Activated naive CD8-positive, alpha-beta T cell treated with anti-CD3 and anti-CD28 coated beads, Interleukin-2, amount 50 U/mL, for 24 hours (primary cell): ENCODE results near the gene PMM1.

ENCODE experiments used
- ATAC-seq: fragments of 150-1000 bp; cut with Tn5 transposase; one replicate; pipeline ENCODE4 v1.10.0; 2021
- DNase-seq: peaks from one replicate; pipeline ENCODE4 v3.0.0; 2021
- H3K27ac Mint-ChIP-seq: one replicate; pipeline ENCODE4 v1.8.0; 2021; ENCODE audit warnings: mild to moderate bottlenecking, mixed read lengths
- H3K27me3 Mint-ChIP-seq: one replicate; pipeline ENCODE4 v1.8.0; 2021; ENCODE audit warnings: mixed read lengths
- H3K36me3 Mint-ChIP-seq: one replicate; pipeline ENCODE4 v1.8.0; 2021; ENCODE audit warnings: low read depth, mixed read lengths
- H3K4me1 Mint-ChIP-seq: one replicate; pipeline ENCODE4 v1.8.0; 2021; ENCODE audit warnings: mixed read lengths
- H3K4me3 Mint-ChIP-seq: one replicate; pipeline ENCODE4 v1.8.0; 2021; ENCODE audit warnings: mild to moderate bottlenecking, moderate library complexity, mixed read lengths
- H3K9me3 Mint-ChIP-seq: one replicate; pipeline ENCODE4 v1.8.0; 2021; ENCODE audit warnings: mixed read lengths

PMM1 gene

DNA sequence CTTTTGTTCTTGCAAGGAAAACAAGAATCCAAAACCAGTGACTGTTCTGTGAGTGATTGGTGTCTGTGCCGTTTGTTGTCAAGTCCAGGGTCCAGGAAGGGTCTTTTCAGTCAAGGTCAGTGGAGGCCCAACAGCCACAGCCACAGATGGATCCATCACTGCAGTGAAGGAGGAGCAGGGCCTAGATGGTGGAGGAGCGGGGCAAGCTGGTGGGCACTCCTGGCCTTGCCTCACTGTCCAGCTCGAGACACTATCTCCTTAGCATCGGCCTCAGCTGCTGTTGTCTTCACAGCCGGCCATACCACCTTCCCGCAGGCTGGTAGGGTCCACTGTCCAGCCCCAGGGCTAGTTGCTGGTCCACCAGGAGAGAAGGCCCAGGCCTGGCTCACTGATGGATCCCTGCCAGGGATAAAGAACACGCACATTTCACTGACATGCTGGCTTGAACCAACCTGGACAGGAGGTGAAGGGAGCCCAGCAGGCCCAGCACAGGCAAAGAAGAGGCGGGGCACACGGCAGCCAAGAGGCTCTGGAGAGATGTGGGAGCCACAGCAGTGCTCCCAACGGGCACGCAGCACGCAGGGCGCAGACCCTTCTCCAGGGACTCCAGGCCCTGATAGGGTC lies 60.6 kb downstream of the PMM1 start:
- peaks cover 15% of the 10 kb centered on the region for H3K4me1 Mint-ChIP-seq
- ATAC-seq, result no peak
- DNase-seq, result no peak
- H3K9me3 Mint-ChIP-seq, result no peaks in the 10 kb centered on the region
- peak overlapping the region; percentile 1 for H3K27ac Mint-ChIP-seq
- H3K4me3 Mint-ChIP-seq, result no peak overlapping the region
- no peaks in the 10 kb centered on the region for H3K27me3 Mint-ChIP-seq
- H3K36me3 Mint-ChIP-seq, result peaks cover 28% of the 10 kb centered on the region

- H3K9me3 Mint-ChIP-seq, result no peaks in the 10 kb centered on the region
- H3K27ac Mint-ChIP-seq, result no peak overlapping the region
- peaks cover 19% of the 10 kb centered on the region for H3K4me1 Mint-ChIP-seq
- peaks cover 28% of the 10 kb centered on the region for H3K36me3 Mint-ChIP-seq
- no peaks in the 10 kb centered on the region for H3K27me3 Mint-ChIP-seq
- no peak for DNase-seq
- H3K4me3 Mint-ChIP-seq, result no peak overlapping the region
- ATAC-seq, result no peak
These were observed 61.4 kb downstream of the PMM1 start for GRCh38 chr22:41528132-41528766.
